GM18909 (cell line): Measurements from ENCODE around the gene FAF2.
"Not testable (repeated sequence)": the region's sequence is repeated elsewhere in the genome, so short reads cannot be mapped to it uniquely, and the experiment has no call there.

Experiments used
- ATAC-seq: cut with Tn5 transposase; IDR thresholded peaks from one replicate; pipeline ENCODE4 v1.9.1; 2021; ENCODE audit warnings: mild to moderate bottlenecking; ENCODE audit not compliant: unreplicated experiment, poor library complexity

The FAF2 gene

DNA sequence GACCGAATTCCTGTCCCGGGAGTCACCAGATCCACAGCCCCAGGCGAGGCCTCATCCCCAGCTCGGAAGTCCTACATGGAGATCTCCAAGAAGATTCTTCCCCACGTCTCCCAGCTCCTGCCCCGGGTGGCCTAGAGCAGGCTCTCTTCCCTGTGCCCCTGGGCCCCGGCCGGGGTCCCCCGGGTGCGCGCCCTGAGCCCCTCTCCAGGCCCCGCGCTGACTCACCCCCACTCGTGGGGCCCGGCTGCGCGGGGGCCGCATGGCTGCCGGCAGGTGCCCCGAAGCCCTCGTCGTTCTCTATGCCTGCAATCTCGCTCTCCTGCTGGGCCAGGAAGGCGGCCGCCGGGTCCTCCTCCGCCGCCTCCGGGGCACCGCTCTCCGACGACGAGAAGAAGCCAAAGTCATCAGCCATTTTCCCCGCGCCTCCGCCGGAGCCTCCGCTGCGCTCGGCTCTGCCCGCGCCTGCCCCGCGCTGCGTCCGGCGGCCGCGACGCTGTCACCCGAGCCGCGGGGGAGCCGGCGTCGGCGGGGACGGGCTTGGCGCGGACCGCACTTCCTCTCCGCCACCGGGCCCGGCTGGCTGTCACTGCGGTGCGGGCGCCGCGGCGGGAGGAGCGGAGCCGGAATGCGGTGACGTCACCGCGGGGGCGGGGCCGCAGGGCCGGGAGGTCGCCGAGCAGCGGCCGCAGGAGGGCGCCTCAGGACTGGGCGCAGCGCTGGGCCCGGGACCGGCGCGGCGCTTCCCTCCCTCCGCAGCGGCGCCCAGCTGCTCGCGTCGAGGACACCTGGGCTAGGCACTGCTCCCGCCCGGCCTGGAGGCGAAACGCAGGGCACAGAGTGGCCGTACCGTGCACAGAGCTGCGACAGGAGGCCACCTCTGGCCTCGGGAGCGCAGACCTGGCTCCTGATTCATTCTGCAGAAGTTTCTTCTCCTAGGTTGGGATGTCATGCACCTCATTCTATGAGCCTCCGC is 31.9 kb upstream of the FAF2 start, which contains the start of gene CLTB:
CLTB (minus strand) TSS at position 588 of the 973 bp plus-strand sequence; CDS start at position 412, 176 bp downstream.
- peak; percentile 92 for ATAC-seq

GRCh38 chr5:176416965-176417364 is 31.2 kb upstream of the FAF2 start:
- no peak for ATAC-seq

GRCh38 chr5:176418251-176418650 is 29.9 kb upstream of the FAF2 start:
- ATAC-seq = no peak

GRCh38 chr5:176420086-176420485 is 28.1 kb upstream of the FAF2 start:
- ATAC-seq = no peak

DNA sequence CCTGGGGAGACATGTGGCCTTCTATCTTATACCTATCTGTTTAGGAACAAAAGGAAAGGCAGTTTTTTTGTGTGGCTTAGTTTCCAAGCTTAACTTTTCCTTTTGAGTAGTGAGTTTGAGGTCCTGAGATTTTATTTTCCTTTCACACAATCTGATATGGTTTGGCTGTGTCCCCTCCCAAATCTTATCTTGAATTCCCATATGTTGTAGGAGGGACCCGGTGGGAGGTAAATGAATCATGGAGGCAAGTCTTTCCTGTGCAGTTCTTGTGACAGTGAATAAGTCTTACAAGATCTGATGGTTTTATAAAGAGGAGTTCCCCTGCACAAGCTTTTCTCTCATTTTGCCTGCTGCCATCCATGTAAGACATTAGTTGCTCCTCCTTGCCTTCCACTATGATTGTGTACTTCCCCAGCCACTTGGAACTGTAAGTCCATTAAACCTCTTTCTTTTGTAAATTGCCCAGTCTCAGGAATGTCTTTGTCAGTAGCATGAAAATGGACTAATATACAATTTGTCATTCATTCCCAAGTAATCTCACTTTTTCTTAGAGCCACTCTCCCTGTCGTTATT is 27.1 kb upstream of the FAF2 start:
- ATAC-seq = no peak

GRCh38 chr5:176424181-176424580 is 24.0 kb upstream of the FAF2 start:
- ATAC-seq = no peak

DNA sequence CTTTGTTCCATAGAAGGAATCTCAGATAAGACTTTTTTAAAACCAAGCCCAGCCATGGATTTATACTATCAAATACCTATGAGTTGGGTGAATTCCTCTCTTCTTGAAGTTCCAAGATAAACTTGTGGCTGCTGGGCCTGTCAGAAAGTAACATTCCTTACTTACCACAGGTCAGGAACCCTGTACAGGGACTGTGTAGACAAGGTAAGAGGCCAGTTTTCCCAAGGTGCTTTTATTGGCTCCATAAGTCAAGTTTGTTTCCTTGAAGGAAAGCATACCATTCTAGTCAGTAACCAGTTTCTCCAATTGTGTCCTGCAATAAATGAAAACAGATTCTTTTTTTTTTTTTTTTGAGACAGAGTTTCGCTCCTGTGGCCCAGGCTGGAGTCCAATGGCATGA is 23.0 kb upstream of the FAF2 start:
- no peak for ATAC-seq

GRCh38 chr5:176425791-176426190 is 22.4 kb upstream of the FAF2 start:
- no peak for ATAC-seq

- no peak for ATAC-seq
Observed at GRCh38 chr5:176426876-176427275, 21.3 kb upstream of the FAF2 start.

DNA sequence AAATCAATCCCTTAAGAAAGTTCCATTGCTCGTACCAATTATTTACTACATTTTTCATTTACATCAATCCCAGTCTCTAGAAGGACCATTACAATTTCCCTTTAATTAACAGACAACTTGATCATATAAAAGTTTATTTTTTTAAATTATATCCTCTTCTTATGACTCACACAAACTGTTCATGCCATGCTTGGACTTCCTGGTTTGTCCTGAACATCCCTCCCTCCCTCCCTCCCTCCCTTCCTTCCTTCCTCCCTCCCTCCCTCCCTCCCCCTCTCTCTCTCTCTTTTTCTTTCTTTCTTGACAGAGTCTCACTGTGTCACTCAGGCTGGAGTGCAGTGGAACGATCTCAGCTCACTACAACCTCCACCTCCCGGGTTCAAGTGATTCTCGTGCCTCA is 20.2 kb upstream of the FAF2 start:
- no peak for ATAC-seq

GRCh38 chr5:176429972-176430371 is 18.2 kb upstream of the FAF2 start:
- no peak for ATAC-seq

- no peak for ATAC-seq
Observed at GRCh38 chr5:176432707-176433106, 15.5 kb upstream of the FAF2 start.

DNA sequence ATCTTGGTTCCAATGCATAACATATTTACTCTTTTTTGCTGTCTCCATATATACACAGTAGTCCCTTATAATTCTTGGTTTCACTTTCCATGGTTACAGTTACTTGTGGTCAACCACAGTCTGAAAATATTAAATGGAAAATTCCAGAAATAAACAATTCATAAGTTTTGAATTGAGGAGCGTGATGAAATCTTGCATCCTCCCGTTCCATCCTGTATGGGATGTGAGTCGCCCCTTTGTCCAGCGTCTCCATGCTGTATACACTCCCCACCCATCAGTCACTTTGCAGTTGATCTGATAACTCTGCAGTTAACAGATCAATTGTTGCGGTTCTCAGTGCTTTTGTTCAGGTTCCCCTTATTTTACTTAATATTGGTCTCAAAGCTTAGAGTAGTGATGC is 11.5 kb upstream of the FAF2 start:
- ATAC-seq = no peak

GRCh38 chr5:176438959-176439757 is 9.0 kb upstream of the FAF2 start:
- ATAC-seq = no peak

GRCh38 chr5:176440927-176441706 is 7.1 kb upstream of the FAF2 start:
- no peak for ATAC-seq

DNA sequence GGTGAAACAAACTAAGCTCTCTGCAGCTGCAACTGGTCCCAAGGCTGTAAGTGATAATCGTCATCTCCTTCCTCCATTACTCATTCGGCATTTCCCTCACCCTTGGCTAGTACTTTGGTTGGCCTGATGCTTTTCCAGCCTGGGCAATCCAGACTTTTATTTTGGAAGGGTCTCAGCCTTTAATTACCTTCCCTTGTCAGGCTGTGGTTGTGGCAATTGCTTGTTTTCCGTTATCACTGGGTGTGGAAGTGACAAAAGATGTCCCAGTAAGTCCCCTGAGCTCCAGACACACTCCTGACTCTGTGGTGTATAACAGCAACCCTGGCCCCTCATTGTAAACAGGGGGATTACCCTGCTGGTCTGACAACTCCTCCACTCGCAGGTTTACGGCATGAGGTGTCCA is 6.3 kb upstream of the FAF2 start:
- ATAC-seq = no peak

DNA sequence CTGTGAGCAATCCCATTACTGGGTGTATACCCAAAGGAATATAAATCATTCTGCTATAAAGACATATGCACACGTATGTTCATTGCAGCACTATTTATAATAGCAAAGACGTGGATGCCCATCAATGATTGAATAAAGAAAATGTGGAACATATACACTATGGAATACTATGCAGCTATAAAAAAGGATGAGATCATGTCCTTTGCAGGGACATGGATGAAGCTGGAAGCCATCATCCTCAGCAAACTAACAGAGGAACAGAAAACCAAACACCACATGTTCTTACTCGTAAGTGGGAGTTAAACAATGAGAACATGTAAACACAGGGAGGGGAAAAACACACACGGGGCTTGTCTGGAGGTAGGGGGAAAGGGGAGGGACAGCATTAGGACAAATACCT is 5.3 kb upstream of the FAF2 start:
- not testable (repeated sequence) for ATAC-seq

- ATAC-seq = no peak
Observed at GRCh38 chr5:176444742-176445141, 3.4 kb upstream of the FAF2 start.

DNA sequence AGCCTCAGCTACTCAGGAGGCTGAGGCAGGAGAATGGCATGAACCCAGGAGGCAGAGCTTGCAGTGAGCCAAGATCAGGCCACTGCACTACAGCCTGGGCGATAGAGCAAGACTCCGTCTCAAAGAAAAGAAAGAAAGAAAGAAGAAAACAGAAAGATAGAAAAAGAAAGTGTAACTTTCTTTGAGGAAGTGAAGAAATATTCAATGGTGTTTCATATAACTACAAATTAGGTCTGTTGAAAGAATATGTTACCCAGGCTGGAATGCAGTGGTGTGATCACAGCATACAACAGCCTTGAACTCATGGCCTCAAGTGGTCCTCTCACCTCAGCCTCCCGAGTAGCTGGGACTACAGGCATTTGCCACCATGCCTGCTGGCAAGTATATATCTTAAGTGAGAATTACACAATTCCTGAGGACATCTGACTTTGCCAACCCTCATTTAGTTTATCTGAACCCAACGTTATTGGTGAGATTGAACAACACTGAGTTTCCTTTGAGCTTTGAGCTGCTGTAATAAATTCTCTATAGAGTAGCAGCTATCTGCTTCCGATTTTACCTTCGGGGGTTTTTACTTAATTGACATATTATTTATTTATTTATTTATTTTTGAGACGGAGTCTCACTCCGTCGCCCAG is 2.0 kb upstream of the FAF2 start:
- no peak for ATAC-seq
